ENCODE data around the gene CGB1.

DNA sequence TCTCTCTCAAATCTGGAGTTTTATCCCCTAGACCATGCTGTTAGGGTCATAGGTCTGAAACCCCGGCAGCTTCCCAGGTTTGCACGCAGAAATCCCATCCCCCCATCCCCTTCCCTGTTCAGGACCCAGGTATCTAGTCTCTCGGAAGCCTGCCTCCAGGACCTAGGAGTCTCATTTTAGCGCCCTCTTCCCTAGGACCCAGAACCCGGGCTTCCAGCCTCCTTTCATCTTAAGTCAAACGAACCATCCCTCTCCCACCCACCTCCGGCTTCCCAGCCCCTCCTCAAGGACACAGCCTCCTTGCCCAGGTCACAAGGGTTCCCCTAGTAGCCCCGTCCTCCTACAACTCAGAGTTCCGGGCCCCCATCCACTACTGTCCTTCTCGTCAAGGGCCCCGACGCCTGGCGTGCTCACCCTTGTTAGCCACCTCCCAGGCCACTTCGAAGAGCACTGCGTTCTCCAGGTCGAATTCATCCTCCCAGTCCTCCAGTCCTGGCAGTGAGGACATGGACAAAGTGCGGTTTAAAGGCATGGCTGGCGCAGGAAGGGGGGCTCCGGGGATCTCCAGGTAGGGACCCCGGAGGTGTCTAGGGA, 44.0 kb downstream of the CGB1 start:
- TF ChIP-seq, protein P1, sequence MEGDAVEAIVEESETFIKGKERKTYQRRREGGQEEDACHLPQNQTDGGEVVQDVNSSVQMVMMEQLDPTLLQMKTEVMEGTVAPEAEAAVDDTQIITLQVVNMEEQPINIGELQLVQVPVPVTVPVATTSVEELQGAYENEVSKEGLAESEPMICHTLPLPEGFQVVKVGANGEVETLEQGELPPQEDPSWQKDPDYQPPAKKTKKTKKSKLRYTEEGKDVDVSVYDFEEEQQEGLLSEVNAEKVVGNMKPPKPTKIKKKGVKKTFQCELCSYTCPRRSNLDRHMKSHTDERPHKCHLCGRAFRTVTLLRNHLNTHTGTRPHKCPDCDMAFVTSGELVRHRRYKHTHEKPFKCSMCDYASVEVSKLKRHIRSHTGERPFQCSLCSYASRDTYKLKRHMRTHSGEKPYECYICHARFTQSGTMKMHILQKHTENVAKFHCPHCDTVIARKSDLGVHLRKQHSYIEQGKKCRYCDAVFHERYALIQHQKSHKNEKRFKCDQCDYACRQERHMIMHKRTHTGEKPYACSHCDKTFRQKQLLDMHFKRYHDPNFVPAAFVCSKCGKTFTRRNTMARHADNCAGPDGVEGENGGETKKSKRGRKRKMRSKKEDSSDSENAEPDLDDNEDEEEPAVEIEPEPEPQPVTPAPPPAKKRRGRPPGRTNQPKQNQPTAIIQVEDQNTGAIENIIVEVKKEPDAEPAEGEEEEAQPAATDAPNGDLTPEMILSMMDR (IDR thresholded peaks at IDR 0.05), result no peak
- TF ChIP-seq POLR2A (IDR thresholded peaks at IDR 0.05), result no peak

All from thyroid gland (tissue), 4 donors.